ENCODE measurements around the gene SLC35F1. TPM values are rescaled to one million over a fixed set of nuclear protein-coding genes. Genes with fewer than 3 reads are reported as not detected.

Gene SLC35F1
- total RNA-seq, 1 experiment from 2014 or later = not detected

DNA sequence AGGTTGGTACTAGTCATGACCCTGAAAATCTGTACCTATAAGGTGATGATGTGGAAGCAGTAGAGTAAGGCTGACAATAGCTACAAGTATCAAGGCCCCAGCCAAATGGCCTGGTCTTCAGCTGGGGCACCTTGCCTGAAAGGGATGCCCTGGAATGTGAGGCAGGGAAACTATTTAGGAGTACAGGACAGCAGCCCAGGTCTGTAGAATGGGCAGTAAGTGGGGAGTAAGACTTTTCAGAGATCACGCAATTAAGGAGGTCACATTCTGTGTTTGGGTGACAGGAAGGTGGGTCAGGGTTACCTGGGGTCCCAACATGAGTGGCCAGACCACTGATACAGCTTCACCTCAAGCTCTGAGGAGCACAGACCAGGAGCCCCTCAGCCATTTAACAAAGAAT, 9.4 kb downstream of the SLC35F1 start:
- Histone ChIP-seq H3K27me3 (ENCODE audit: insufficient read depth, low read depth) (peaks cover 9% of the 10 kb centered on the region; the same call in 1 of the 2 replicates), H3K9me2 (ENCODE audit: insufficient read depth) (no peaks in the 10 kb centered on the region; the same call in 1 of the 2 replicates), H3K36me3 (ENCODE audit: low read depth) (no peaks in the 10 kb centered on the region), H2AFZ (no peak overlapping the region), H3K4me3 (no peak overlapping the region), H4K20me1 (ENCODE audit: insufficient read depth) (no peaks in the 10 kb centered on the region), H3K4me2 (no peak overlapping the region), H3K4me1 (replicated peaks; ENCODE audit: insufficient read depth) (no peaks in the 10 kb centered on the region), H3F3A (ENCODE audit: insufficient read depth, low read depth) (no peaks in the 10 kb centered on the region), H3K27ac (no peak overlapping the region), H3K79me2 (ENCODE audit: low read depth) (no peaks in the 10 kb centered on the region), H3K9me3 (ENCODE audit: insufficient read depth, low read depth) (no peaks in the 10 kb centered on the region; the same call in 1 of the 2 replicates)
- BruUV-seq (replicated peaks) = no TSS peak
- no peak for DNase-seq
- intact Hi-C loops (cut with micrococcal nuclease; ENCODE audit: unreplicated experiment) = no loop called here
- no peak for TF ChIP-seq EZH2 (IDR thresholded peaks at IDR 0.05; ENCODE audit: low read depth)
- TF ChIP-seq, protein P1, sequence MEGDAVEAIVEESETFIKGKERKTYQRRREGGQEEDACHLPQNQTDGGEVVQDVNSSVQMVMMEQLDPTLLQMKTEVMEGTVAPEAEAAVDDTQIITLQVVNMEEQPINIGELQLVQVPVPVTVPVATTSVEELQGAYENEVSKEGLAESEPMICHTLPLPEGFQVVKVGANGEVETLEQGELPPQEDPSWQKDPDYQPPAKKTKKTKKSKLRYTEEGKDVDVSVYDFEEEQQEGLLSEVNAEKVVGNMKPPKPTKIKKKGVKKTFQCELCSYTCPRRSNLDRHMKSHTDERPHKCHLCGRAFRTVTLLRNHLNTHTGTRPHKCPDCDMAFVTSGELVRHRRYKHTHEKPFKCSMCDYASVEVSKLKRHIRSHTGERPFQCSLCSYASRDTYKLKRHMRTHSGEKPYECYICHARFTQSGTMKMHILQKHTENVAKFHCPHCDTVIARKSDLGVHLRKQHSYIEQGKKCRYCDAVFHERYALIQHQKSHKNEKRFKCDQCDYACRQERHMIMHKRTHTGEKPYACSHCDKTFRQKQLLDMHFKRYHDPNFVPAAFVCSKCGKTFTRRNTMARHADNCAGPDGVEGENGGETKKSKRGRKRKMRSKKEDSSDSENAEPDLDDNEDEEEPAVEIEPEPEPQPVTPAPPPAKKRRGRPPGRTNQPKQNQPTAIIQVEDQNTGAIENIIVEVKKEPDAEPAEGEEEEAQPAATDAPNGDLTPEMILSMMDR (conservative IDR thresholded peaks at IDR 0.05) = no peak
- ChIA-PET POLR2A (ENCODE audit: unreplicated experiment) (no interaction called here), CTCF (interaction anchor here (0.5 kb wide), 1 partner anchor 467 kb away, joined by 4 read pairs; no protein-coding TSS in a partner anchor)

DNA sequence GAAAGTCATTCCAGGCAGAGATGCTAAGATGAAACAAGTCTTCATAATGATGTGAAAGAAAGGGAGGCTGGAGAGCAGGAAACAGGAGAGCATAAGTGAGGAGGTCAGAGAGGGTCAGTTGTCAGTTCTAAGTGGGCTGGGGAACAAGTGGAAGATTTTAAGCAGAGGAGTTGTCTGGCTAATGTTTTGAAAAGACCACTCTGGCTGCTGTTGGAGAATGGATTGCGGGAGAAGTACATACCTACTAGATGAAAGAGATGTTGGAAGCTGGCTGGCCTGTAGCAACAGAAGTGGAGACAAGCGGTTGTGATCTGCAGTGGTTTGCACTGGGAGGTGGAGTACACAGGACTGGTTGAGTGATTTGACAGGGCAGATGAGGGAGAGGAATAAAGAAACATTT, 10.1 kb downstream of the SLC35F1 start:
- Histone ChIP-seq H3K9me2 (ENCODE audit: insufficient read depth) (no peaks in the 10 kb centered on the region; the same call in 1 of the 2 replicates), H3K36me3 (ENCODE audit: low read depth) (no peaks in the 10 kb centered on the region), H3K27ac (no peak overlapping the region), H3F3A (ENCODE audit: insufficient read depth, low read depth) (no peaks in the 10 kb centered on the region; the same call in 1 of the 2 replicates), H4K20me1 (ENCODE audit: insufficient read depth) (no peaks in the 10 kb centered on the region), H2AFZ (no peak overlapping the region), H3K4me2 (no peak overlapping the region), H3K4me3 (no peak overlapping the region), H3K27me3 (ENCODE audit: insufficient read depth, low read depth) (peaks cover 9% of the 10 kb centered on the region; the same call in 1 of the 2 replicates), H3K79me2 (ENCODE audit: low read depth) (no peaks in the 10 kb centered on the region), H3K9me3 (ENCODE audit: insufficient read depth, low read depth) (no peaks in the 10 kb centered on the region; the same call in 1 of the 2 replicates), H3K4me1 (replicated peaks; ENCODE audit: insufficient read depth) (no peaks in the 10 kb centered on the region)
- no TSS peak for BruUV-seq (replicated peaks)
- DNase-seq = no peak
- ChIA-PET POLR2A (ENCODE audit: unreplicated experiment) (no interaction called here), CTCF (no interaction called here)
- TF ChIP-seq, protein P1 (conservative IDR thresholded peaks at IDR 0.05) = no peak
- TF ChIP-seq EZH2 (IDR thresholded peaks at IDR 0.05; ENCODE audit: low read depth) = no peak
- intact Hi-C loops (cut with micrococcal nuclease; ENCODE audit: unreplicated experiment) = no loop called here

DNA sequence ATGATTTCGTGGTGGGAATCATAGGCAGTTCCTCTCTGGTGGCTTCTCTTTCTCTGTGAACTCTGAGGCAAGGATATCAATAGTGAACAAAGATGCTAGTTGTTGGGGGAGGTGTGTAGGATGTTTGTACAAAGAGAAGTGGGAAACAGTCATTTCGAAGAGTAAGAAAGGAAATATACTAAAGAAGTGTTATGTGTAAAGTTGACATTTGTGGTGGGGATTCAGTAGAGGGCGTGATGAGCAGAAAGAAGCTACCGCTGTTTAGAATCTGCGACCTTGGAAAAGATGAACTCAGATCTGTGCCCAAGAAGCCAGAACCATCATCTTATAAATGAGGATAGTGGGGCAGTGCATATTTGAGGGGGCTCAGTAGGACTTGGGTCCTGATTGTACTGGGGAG, 11.4 kb downstream of the SLC35F1 start:
- Histone ChIP-seq H3K27me3 (ENCODE audit: insufficient read depth, low read depth) (peaks cover 9% of the 10 kb centered on the region; the same call in 1 of the 2 replicates), H3K79me2 (ENCODE audit: low read depth) (no peaks in the 10 kb centered on the region), H3K4me3 (no peak overlapping the region), H2AFZ (no peak overlapping the region), H3K36me3 (ENCODE audit: low read depth) (no peaks in the 10 kb centered on the region), H3K4me2 (no peak overlapping the region), H3K9me3 (ENCODE audit: insufficient read depth, low read depth) (no peaks in the 10 kb centered on the region; the same call in 1 of the 2 replicates), H3K4me1 (replicated peaks; ENCODE audit: insufficient read depth) (no peaks in the 10 kb centered on the region), H4K20me1 (ENCODE audit: insufficient read depth) (no peaks in the 10 kb centered on the region), H3K9me2 (ENCODE audit: insufficient read depth) (no peaks in the 10 kb centered on the region; the same call in 1 of the 2 replicates), H3K27ac (no peak overlapping the region), H3F3A (ENCODE audit: insufficient read depth, low read depth) (no peaks in the 10 kb centered on the region; the same call in 1 of the 2 replicates)
- no peak for DNase-seq
- POLR2A ChIA-PET (ENCODE audit: unreplicated experiment) = no interaction called here
- intact Hi-C loops (cut with micrococcal nuclease; ENCODE audit: unreplicated experiment) = no loop called here
- no TSS peak for BruUV-seq (replicated peaks)
- CTCF ChIA-PET = no interaction called here
- TF ChIP-seq EZH2 (IDR thresholded peaks at IDR 0.05; ENCODE audit: low read depth) = no peak
- TF ChIP-seq, protein P1 (conservative IDR thresholded peaks at IDR 0.05) = no peak

Data from PC-9 (cell line).